ENCODE measurements around the gene KCNJ2.

Gene KCNJ2

GRCh38 chr17:70206361-70207010, 37.2 kb downstream of the KCNJ2 start:
- DNase-seq = no peak

GRCh38 chr17:70207184-70207583, 37.9 kb downstream of the KCNJ2 start:
- no peak for DNase-seq

- no peak for DNase-seq
Observed at GRCh38 chr17:70208080-70208794, 38.9 kb downstream of the KCNJ2 start.

GRCh38 chr17:70208825-70209555, 39.7 kb downstream of the KCNJ2 start:
- no peak for DNase-seq

- DNase-seq = no peak
Observed at GRCh38 chr17:70215656-70216055, 46.3 kb downstream of the KCNJ2 start.

GRCh38 chr17:70217571-70217970, 48.2 kb downstream of the KCNJ2 start:
- no peak for DNase-seq

GRCh38 chr17:70225276-70225675, 55.9 kb downstream of the KCNJ2 start:
- DNase-seq = no peak
